Body of pancreas (tissue), 4 donors: ENCODE measurements around the gene BORCS6. TPM values are rescaled to one million over a fixed set of nuclear protein-coding genes. Genes with fewer than 3 reads are reported as not detected.

Experiments used
- ATAC-seq: fragments of 150-250 bp; one replicate; pipeline ENCODE4 v1.9.1; 2016
- DNase-seq, 4 donors: peaks; one replicate each; pipeline ENCODE4 v3.0.0-alpha.2; 2019
- H3K27ac ChIP-seq, 4 donors: fragments of 200-600 bp; sonication (generic); 1 replicate in 3 of 4; 2 replicates in 1 of 4; pipeline versions ENCODE4 v1.5.1 to v1.6.1; 2016 to 2019; ENCODE audit warnings: mild to moderate bottlenecking in 1 of 4, mixed read lengths in 1 of 4, moderate library complexity in 1 of 4
- H3K27me3 ChIP-seq, 2 donors: fragments of 200-600 bp; sonication (generic); one replicate each; pipeline ENCODE4 v1.6.0; 2016; ENCODE audit warnings: mild to moderate bottlenecking in 1 of 2
- H3K36me3 ChIP-seq, 2 donors: fragments of 200-600 bp; sonication (generic); replicated peaks in 1 of 2; 2 replicates each; pipeline ENCODE4 v1.5.1; 2016; ENCODE audit warnings: low read depth in 2 of 2; ENCODE audit not compliant: insufficient read depth in 1 of 2
- H3K4me1 ChIP-seq: fragments of 200-600 bp; sonication (generic); one replicate; pipeline ENCODE4 v1.6.0; 2016
- H3K4me3 ChIP-seq, 2 donors: fragments of 200-600 bp; sonication (generic); 1 replicate in 1 of 2; 2 replicates in 1 of 2; pipeline ENCODE4 v1.5.1; 2016 to 2019
- H3K9me3 ChIP-seq, 3 donors: fragments of 200-600 bp; sonication (generic); 1 replicate in 2 of 3; 2 replicates in 1 of 3; pipeline ENCODE4 v1.5.1; 2016
- CTCF ChIP-seq, 7 experiments: fragments of 450-650 bp in 4 of 7; fragments of 200-600 bp in 3 of 7; sonication (generic) in 3 of 7; IDR thresholded peaks; one replicate each; pipeline ENCODE4 v1.5.1; 2016 to 2019; ENCODE audit warnings: antibody characterized with exemption in 7 of 7
- POLR2A ChIP-seq, 3 donors: fragments of 450-650 bp; IDR thresholded peaks; one replicate each; pipeline ENCODE4 v1.6.1; 2016; ENCODE audit warnings: antibody characterized with exemption in 3 of 3, mild to moderate bottlenecking in 2 of 3
- WGBS, 2 donors: methylation state at CpG; one replicate each; pipeline ENCODE4 v1.1.5; 2017; 5-methylcytosine and 5-hydroxymethylcytosine counted together
- intact Hi-C: fragments of 100-400 bp; cut with DNase I; formaldehyde crosslinking; loops from one replicate; pipeline ENCODE4 v1.15.1; 2023
- total RNA-seq, 2 donors: library from RNA; depleted of rRNA; stranded (reverse); fragments of >200 nt; gene quantifications; one replicate each; pipeline ENCODE4 v1.1.0, GENCODE V29; 2016

The BORCS6 gene
- total RNA-seq, 2 donors from 2014 or later, result 11.9 to 16.2 TPM

GRCh38 chr17:8212312-8213180 is 22.6 kb upstream of the BORCS6 start:
- WGBS, 2 donors, result 77 to 81% methylated on average over 14 of the region's 14 CpGs
- no peak for ATAC-seq

GRCh38 chr17:8210761-8211458 is 20.9 kb upstream of the BORCS6 start:
- TF ChIP-seq POLR2A (IDR thresholded peaks at IDR 0.05), result no peak
- no peak for TF ChIP-seq CTCF (IDR thresholded peaks at IDR 0.05)
- 9 to 12% methylated on average over 22 of the region's 22 CpGs for WGBS, 2 donors
- H3K27me3 ChIP-seq, result no peaks in the 10 kb centered on the region
- H3K9me3 ChIP-seq, result no peaks in the 10 kb centered on the region
- peak overlapping the region in 1 of 2 donors; percentile 48 for H3K4me3 ChIP-seq
- peaks cover 17% of the 10 kb centered on the region for H3K4me1 ChIP-seq
- ATAC-seq (peak; percentile 36), DNase-seq (no peak)
- H3K27ac ChIP-seq, result peak overlapping the region in 3 of 4 donors; percentile 74 to 86 (median 79)
- no peaks in the 10 kb centered on the region for H3K36me3 ChIP-seq
- intact Hi-C loops, result no loop called here

More at GRCh38 chr17:8212312-8213180, 22.6 kb upstream of the BORCS6 start:
- no peaks in the 10 kb centered on the region for H3K27me3 ChIP-seq
- H3K4me1 ChIP-seq, result peaks cover 17% of the 10 kb centered on the region
- TF ChIP-seq CTCF (IDR thresholded peaks at IDR 0.05) (no peak), POLR2A (IDR thresholded peaks at IDR 0.05) (no peak)
- intact Hi-C loops, result no loop called here
- no peak overlapping the region for H3K4me3 ChIP-seq
- DNase-seq, result no peak
- H3K9me3 ChIP-seq, result no peaks in the 10 kb centered on the region
- H3K36me3 ChIP-seq, result no peaks in the 10 kb centered on the region
- no peak overlapping the region for H3K27ac ChIP-seq

- WGBS, 2 donors, result 6 to 13% methylated on average over 43 to 46 of the region's 46 CpGs
- intact Hi-C loops, result no loop called here
Measured at GRCh38 chr17:8209907-8210760, 20.2 kb upstream of the BORCS6 start, which contains the start of gene AURKB. Gene AURKB (minus strand): TSS chr17:8210575. CDS start chr17:8210224, 351 bp downstream.

More at GRCh38 chr17:8209907-8210760, 20.2 kb upstream of the BORCS6 start, which contains the start of gene AURKB:
- Histone ChIP-seq H3K9me3 (no peaks in the 10 kb centered on the region), H3K4me3 (peak within 1 kb of the TSS in 1 of 2 donors; percentile 48), H3K27ac (peak within 1 kb of the TSS in 3 of 4 donors; percentile 74 to 86 (median 79)), H3K36me3 (no peaks in the 10 kb centered on the region), H3K4me1 (peaks cover 17% of the 10 kb centered on the region), H3K27me3 (no peaks in the 10 kb centered on the region)
- peak; percentile 94 to 97 (median 96) for DNase-seq
- TF ChIP-seq CTCF (IDR thresholded peaks at IDR 0.05) (no peak), POLR2A (IDR thresholded peaks at IDR 0.05) (peak in 1 of 3 donors; percentile 13)
- ATAC-seq, result peak; percentile 100
